OCI-LY1 (cell line): ENCODE data around the gene CACNA2D1.

ENCODE experiments used
- CTCF ChIP-seq: fragments of 200-600 bp; sonication (generic), shearing (Covaris generic); IDR thresholded peaks from 2 replicates; pipeline ENCODE4 v1.5.1; 2017; ENCODE audit warnings: mild to moderate bottlenecking, antibody characterized with exemption, low read length, moderate library complexity, mixed read lengths
- EZH2 ChIP-seq: fragments of 200-600 bp; sonication (generic), shearing (Covaris generic); IDR thresholded peaks from 2 replicates; pipeline ENCODE4 v1.8.0; 2017; ENCODE audit warnings: borderline replicate concordance, mixed run types, mild to moderate bottlenecking, antibody characterized with exemption, low read length, moderate library complexity, mixed read lengths

- TF ChIP-seq EZH2 = no peak
- no peak for TF ChIP-seq CTCF
Observed at GRCh38 chr7:82358009-82358578, 85.5 kb downstream of the CACNA2D1 start.
